GM10266 (cell line): Measurements from ENCODE around the gene NEK7.

Source experiments
- DNase-seq: peaks from one replicate; pipeline ENCODE4 v3.0.0; 2012; ENCODE audit errors: extremely low spot score
- TF ChIP-seq, protein P1 (sequence below): IDR thresholded peaks from 2 replicates; pipeline ENCODE4 v1.5.1; 2012; ENCODE audit warnings: mild to moderate bottlenecking, low read depth; ENCODE audit not compliant: control insufficient read depth, insufficient read depth; ENCODE audit errors: missing control alignments

NEK7 gene

DNA sequence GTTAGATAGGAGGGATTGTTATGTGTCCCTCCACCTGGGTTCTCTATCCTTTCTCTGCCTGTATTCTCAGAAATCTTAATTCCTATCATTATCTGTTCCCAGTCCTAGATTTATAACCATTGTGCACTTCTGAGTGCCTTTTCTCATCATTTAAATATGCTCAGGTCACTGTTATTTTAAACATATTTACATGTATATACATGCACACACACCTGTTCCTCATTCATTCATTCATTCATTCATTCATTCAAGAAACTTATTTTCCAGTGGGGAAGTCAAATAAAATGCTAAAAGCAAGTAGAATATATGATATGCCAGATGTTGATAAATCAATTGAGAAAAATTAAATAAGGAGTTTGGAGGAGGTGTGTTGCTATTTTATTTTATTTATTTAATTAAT, 110.3 kb downstream of the NEK7 start:
- TF ChIP-seq, protein P1, sequence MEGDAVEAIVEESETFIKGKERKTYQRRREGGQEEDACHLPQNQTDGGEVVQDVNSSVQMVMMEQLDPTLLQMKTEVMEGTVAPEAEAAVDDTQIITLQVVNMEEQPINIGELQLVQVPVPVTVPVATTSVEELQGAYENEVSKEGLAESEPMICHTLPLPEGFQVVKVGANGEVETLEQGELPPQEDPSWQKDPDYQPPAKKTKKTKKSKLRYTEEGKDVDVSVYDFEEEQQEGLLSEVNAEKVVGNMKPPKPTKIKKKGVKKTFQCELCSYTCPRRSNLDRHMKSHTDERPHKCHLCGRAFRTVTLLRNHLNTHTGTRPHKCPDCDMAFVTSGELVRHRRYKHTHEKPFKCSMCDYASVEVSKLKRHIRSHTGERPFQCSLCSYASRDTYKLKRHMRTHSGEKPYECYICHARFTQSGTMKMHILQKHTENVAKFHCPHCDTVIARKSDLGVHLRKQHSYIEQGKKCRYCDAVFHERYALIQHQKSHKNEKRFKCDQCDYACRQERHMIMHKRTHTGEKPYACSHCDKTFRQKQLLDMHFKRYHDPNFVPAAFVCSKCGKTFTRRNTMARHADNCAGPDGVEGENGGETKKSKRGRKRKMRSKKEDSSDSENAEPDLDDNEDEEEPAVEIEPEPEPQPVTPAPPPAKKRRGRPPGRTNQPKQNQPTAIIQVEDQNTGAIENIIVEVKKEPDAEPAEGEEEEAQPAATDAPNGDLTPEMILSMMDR: no peak
- DNase-seq: no peak

DNA sequence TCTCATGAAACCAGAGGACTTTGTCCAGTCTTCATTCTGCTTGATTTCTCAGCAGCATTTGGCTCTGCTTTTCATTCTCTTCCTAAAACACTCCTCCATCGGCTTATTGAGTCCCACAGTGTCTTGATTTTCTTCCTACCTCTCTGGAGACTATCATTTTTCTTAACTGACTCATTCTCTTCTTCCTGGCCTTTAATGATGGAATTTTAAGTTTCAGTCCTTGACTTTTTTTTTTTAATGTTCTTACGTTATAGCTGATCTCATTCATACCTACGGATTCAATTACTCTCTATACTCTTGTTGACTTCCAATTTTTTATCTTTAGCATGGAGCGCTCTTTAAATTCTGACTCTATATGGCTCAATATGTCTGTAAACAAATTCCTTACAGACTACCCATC, 111.1 kb downstream of the NEK7 start:
- no peak for DNase-seq
- TF ChIP-seq, protein P1: no peak

GRCh38 chr1:198268784-198269645, 112.2 kb downstream of the NEK7 start:
- TF ChIP-seq, protein P1: no peak
- DNase-seq: no peak

GRCh38 chr1:198269646-198269940, 112.8 kb downstream of the NEK7 start:
- TF ChIP-seq, protein P1: no peak
- no peak for DNase-seq

DNA sequence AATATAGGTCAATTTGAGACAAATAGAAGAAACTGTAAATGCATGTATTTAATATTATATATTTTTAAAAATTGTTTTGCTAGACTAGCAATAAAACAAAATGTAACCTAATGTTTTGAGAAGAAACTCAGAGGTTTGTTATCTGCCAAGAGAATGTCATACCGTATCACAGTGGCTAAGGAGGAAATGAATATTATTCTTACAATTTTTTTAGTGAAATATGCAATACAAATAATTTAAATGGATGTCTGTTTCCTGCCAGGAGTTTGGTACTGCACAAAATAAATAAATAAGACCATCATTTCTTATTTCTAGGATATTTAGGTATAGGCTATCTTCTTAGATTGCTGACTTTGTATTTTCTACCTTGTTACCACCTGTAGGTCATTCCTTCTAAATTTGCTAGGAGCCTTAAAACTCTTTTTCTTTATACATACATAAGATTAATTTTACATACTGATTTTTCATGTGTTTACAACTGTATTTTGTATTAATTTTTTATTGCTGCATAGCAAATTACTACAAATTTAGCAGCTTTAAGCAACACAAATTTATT, 113.6 kb downstream of the NEK7 start:
- no peak for DNase-seq
- TF ChIP-seq, protein P1: no peak

- no peak for DNase-seq
- TF ChIP-seq, protein P1: no peak
These were observed 114.7 kb downstream of the NEK7 start for GRCh38 chr1:198271467-198271866.

DNA sequence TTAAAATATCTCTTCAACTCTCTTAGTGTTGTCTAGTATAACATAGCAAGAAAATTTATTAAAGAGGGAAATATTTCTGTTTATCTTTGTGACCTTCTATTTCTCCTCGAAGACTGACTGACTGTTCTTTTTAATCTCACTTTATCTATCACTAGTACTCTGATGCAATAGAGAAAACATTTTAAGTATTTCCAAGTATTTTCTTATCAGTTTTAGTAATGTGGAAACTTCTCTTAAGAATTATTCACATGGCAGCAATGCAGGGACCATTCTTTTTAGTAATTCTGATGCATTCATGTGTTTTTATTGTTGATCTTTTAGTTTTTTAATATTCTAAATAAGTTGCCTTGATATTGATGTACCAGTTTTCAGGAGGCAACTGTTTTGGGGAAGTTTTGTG, 115.7 kb downstream of the NEK7 start:
- no peak for DNase-seq
- TF ChIP-seq, protein P1: no peak
